Measurements from ENCODE around the gene LTA4H. TPM values are rescaled to one million over a fixed set of nuclear protein-coding genes. Genes with fewer than 3 reads are reported as not detected.

Gene LTA4H
- total RNA-seq, 1 experiment from 2014 or later, result 137 TPM

GRCh38 chr12:96060041-96060440, 24.7 kb upstream of the LTA4H start:
- DNase-seq (ENCODE audit: extremely low read depth, low read depth), result no peak

DNA sequence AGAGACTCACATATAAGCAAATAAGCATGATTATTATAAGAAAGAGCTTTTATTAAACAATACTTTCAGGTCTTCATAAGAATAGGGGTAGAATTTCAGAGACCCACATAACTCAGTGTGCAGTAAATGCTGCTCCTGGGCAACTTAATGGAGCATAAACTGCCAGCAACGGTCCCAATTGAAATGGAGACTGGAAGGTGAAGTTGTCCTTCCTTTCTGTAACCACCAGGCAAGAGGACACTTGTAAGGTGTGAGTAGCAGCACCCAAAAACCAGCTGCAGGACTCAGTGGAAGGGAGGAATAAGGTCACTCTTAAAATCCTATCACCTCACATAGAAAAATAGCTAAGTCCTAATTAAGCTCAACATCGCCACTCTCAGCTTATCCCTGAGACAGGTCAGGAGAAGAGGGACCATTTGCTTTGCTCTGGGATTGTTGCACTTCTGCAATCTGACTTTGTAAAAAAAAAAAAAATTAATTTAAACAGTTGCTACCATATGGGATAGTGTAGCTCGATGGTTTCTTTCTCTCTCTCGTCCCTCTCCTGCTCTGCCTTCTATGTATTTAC, 22.7 kb upstream of the LTA4H start:
- no peak for DNase-seq (ENCODE audit: extremely low read depth, low read depth)

DNA sequence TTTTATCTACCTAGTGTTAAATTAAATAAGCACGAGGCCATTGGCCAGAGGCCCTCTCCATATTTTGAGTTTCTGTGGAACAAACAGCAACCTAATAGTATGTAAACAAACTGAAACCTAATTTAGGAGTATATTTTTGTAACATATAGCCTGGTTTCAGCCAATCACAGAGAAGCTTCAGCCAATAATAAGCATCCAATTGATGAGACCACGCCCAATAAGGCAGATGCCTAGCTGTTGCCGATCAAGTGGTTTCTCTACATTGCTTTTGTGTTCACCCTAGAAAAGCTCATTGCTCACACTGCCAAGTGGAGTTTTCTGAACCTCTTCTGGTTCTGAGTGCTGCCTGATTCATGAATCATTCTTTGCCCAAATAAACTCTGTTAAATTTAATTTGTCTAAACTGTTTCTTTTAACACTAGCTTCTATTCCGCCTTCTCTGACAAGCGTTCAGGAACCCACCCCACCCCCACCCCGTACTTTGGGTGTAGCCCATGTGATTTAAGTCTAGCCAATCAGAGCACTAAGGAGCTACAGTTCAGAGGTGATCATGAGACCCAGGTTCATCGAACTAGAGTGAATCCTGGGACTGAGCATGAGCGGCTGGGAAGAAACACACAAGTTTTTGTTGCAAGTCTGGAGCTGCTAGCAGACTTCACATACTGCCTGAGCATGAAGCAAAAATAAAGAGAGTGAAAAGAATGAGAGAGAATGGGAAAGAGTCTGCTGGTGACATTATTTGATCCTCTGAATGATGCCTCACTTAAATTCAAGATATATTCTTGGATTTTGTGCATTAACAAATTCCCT, 21.5 kb upstream of the LTA4H start:
- DNase-seq (ENCODE audit: extremely low read depth, low read depth), result no peak

DNA sequence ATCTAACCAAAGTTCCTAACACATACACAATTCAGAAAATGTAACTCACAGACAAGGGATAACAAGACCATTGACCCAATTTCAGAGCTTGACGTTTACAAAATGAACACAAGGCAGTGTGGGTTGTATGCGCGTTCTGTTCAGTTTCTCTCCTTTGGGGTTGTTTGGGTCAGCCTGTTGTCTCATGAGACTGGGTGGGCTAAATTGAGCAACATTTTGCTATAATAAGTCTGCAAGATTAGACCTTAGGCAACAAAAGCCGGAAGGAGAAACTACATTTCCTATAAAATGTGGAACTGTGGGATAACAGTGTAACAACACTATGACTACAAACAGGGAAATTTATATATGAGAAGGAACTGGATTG, 18.8 kb upstream of the LTA4H start:
- no peak for DNase-seq (ENCODE audit: extremely low read depth, low read depth)

GRCh38 chr12:96053476-96054243, 18.3 kb upstream of the LTA4H start:
- no peak for DNase-seq (ENCODE audit: extremely low read depth, low read depth)

GRCh38 chr12:96051756-96052485, 16.5 kb upstream of the LTA4H start:
- no peak for DNase-seq (ENCODE audit: extremely low read depth, low read depth)

DNA sequence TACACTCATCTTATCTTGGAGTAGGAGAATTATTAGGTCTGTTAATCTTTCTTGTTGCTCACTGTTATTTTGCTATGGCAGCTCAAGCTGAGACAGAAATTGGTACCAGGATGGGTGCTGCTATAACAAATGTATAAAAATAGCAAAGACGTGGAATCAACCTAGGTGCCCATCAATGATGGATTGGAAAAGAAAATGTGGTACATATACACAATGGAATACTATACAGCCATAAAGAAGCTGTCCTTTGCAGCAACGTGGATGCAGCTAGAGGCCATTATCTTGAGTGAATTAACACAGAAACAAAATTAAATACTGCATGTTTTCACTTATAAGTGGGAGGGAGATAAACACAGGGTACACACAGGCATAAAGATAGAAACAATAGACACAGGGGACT, 14.8 kb upstream of the LTA4H start:
- DNase-seq (ENCODE audit: extremely low read depth, low read depth), result no peak

GRCh38 chr12:96049101-96049500, 13.7 kb upstream of the LTA4H start:
- DNase-seq (ENCODE audit: extremely low read depth, low read depth), result no peak

- no peak for DNase-seq (ENCODE audit: extremely low read depth, low read depth)
Observed at GRCh38 chr12:96048393-96048969, 13.1 kb upstream of the LTA4H start.

DNA sequence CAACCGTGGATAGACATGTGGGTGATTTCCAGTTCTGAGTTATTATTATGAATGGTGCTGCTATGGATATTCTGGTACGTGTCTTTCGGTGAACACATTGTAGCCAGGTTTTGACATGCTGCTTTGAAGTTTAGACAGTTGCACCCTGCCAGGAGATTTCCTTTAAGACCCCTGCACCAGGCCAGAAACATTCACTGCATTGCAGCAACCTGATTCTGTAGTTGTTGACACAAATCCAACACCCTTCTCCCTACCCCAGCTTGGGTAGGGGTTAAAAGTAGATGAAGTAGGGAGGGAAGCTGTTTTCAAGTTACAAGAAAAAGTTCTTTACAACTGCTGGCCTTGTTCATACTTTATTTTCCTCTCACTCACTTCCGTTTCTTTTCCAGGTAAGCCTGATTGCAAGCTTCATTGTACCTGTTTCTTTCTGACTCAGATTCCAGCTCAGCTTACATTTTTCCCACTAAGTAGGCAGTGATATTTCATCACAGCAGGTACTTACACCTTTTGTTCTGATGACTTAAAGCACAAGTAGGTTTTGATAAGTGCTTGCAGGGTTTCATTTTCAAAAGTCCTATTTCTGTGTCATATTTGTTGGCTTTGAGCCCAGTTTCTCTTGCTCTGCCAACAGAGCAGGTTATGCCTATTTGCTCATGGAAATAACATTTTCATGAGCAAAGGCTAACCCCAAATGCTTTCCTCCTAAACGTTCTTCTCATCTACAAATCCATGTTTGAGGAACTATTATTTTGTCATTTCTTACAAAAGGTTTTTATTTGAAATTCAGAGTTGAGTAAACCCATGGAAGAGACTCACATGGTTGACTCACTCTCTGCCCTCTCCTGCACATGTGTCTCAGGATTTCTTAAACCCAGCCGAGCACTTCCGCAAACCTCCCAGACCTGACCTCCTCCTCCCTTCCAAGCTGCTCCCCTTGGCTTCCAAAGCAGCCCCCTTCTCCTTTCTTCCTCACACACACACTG, 12.1 kb upstream of the LTA4H start:
- DNase-seq (ENCODE audit: extremely low read depth, low read depth), result no peak

GRCh38 chr12:96046543-96047228, 11.3 kb upstream of the LTA4H start:
- no peak for DNase-seq (ENCODE audit: extremely low read depth, low read depth)

DNA sequence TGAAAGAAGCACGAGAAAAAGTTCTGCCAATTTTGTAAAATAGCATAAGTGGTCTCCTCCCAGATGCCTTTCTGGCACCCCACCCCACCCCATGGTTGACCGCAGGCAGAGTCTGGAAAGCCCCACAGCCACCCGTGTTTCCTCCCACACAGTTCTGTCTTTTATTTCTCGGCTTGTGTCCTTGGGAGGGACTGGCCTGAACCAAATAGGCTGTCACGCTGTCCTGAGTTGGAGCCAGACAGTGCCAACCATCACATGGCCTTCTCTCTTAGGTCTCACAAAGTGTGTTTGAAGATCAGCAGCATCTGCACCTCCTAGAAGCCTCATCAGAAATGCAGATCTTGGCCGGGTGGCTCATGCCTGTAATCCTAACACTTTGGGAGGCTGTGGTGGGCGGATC, 10.2 kb upstream of the LTA4H start:
- DNase-seq (ENCODE audit: extremely low read depth, low read depth), result no peak

GRCh38 chr12:96044943-96045290, 9.5 kb upstream of the LTA4H start:
- no peak for DNase-seq (ENCODE audit: extremely low read depth, low read depth)

- DNase-seq (ENCODE audit: extremely low read depth, low read depth), result no peak
Observed at GRCh38 chr12:96044017-96044942, 8.9 kb upstream of the LTA4H start.

GRCh38 chr12:96041181-96041580, 5.8 kb upstream of the LTA4H start:
- DNase-seq (ENCODE audit: extremely low read depth, low read depth), result no peak

- no peak for DNase-seq (ENCODE audit: extremely low read depth, low read depth)
Observed at GRCh38 chr12:96040305-96041133, 5.1 kb upstream of the LTA4H start.

DNA sequence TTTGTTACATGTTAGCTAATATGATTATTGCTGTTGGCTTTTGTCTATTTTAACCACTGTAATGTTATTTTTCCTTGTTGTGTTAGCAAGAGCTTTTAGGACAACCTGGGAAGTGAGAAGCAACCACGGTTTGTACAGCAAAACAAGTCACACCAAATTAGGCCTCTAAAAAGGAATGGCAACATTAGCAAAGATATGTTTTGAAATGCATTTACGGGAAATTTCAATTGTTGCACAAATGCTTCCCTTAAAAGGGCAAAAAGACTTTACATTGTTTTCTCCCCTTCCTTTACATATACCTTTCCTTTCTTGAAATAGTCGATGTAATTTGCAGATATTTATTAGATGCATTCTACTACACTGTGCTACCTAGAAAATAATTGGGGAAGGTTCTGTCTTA, 4.1 kb upstream of the LTA4H start:
- no peak for DNase-seq (ENCODE audit: extremely low read depth, low read depth)
